SK-N-SH (cell line): ENCODE data around the gene NOP16. TPM values are rescaled to one million over a fixed set of nuclear protein-coding genes. Genes with fewer than 3 reads are reported as not detected.

ENCODE experiments used
- CTCF ChIA-PET: fragments of 300-600, 350-600 bp; formaldehyde crosslinking; extraction: SDS; loops from one replicate; lab custom pipeline; 2021; lab: Yijun Ruan, JAX
- POLR2A ChIA-PET: fragments of 350-600 bp; sonication (Branson Sonifier 250); formaldehyde crosslinking; extraction: SDS; loops from one replicate; lab custom pipeline; 2020; ENCODE audit warnings: antibody characterized with exemption, inconsistent platforms; lab: Yijun Ruan, JAX
- DNase-seq: peaks from one replicate; pipeline ENCODE4 v3.0.0; 2012
- H2AFZ ChIP-seq: fragments of 200-600 bp; sonication (generic); 2 replicates; pipeline ENCODE4 v1.8.1; 2016; ENCODE audit warnings: antibody characterized with exemption, mild to moderate bottlenecking, low read depth
- H3F3A ChIP-seq: fragments of 200-600 bp; sonication (generic); replicated peaks from 2 replicates; pipeline ENCODE3; 2016; ENCODE audit warnings: antibody characterized with exemption, mild to moderate bottlenecking; ENCODE audit not compliant: insufficient read depth
- H3K27ac ChIP-seq, 2 experiments: fragments of 200-500 bp in 1 of 2; fragments of 200-600 bp in 1 of 2; sonication (Bioruptor generic) in 1 of 2; sonication (generic), shearing (Covaris generic) in 1 of 2; 2 replicates each; pipeline versions ENCODE4 v1.5.1 to v1.6.1; 2014 to 2016; ENCODE audit warnings: low read depth in 2 of 2, inconsistent platforms in 1 of 2, low read length in 1 of 2, mild to moderate bottlenecking in 1 of 2, mixed read lengths in 1 of 2
- H3K27me3 ChIP-seq: fragments of 200-600 bp; sonication (generic), shearing (Covaris generic); 2 replicates; pipeline ENCODE4 v1.6.1; 2016; ENCODE audit warnings: mixed run types; ENCODE audit not compliant: insufficient read depth
- H3K36me3 ChIP-seq, 2 experiments: fragments of 200-500 bp in 1 of 2; fragments of 200-600 bp in 1 of 2; sonication (Bioruptor generic) in 1 of 2; sonication (generic) in 1 of 2; replicated peaks in 1 of 2; 2 replicates each; pipeline versions ENCODE3 to v1.5.1; 2014 to 2016; ENCODE audit warnings: low read length in 1 of 2, mild to moderate bottlenecking in 1 of 2; ENCODE audit not compliant: insufficient read depth in 2 of 2, control insufficient read depth in 1 of 2
- H3K4me1 ChIP-seq, 2 experiments: fragments of 200-500 bp in 1 of 2; fragments of 200-600 bp in 1 of 2; sonication (Bioruptor generic) in 1 of 2; sonication (generic), shearing (Covaris generic) in 1 of 2; 2 replicates each; pipeline versions ENCODE4 v1.5.1 to v1.6.1; 2014 to 2016; ENCODE audit warnings: low read depth in 1 of 2, low read length in 1 of 2, mixed run types in 1 of 2; ENCODE audit not compliant: insufficient read depth in 2 of 2, control insufficient read depth in 1 of 2
- H3K4me2 ChIP-seq: fragments of 200-600 bp; sonication (generic), shearing (Covaris generic); 2 replicates; pipeline ENCODE4 v1.6.1; 2017; ENCODE audit warnings: mixed run types
- H3K4me3 ChIP-seq, 2 experiments: fragments of 200-500 bp in 1 of 2; fragments of 200-600 bp in 1 of 2; sonication (Bioruptor generic) in 1 of 2; sonication (generic), shearing (Covaris generic) in 1 of 2; 2 replicates each; pipeline versions ENCODE4 v1.5.1 to v1.8.1; 2014 to 2016; ENCODE audit warnings: low read depth in 2 of 2, inconsistent platforms in 1 of 2, low read length in 1 of 2, mild to moderate bottlenecking in 1 of 2, mixed read lengths in 1 of 2, moderate library complexity in 1 of 2
- H3K79me2 ChIP-seq: fragments of 200-600 bp; sonication (generic); 2 replicates; pipeline ENCODE4 v1.8.1; 2017; ENCODE audit warnings: mild to moderate bottlenecking; ENCODE audit not compliant: insufficient read depth
- H3K9ac ChIP-seq: fragments of 200-600 bp; sonication (generic); 2 replicates; pipeline ENCODE4 v1.6.1; 2017; ENCODE audit warnings: mixed run types
- H3K9me2 ChIP-seq: fragments of 200-600 bp; sonication (generic); 2 replicates; pipeline ENCODE4 v1.6.1; 2017; ENCODE audit warnings: mixed run types
- H3K9me3 ChIP-seq: fragments of 200-600 bp; sonication (generic); 2 replicates; pipeline ENCODE4 v1.6.1; 2017; ENCODE audit warnings: mixed run types, mild to moderate bottlenecking, moderate library complexity
- H4K20me1 ChIP-seq: fragments of 200-600 bp; sonication (generic); 2 replicates; pipeline ENCODE4 v1.6.1; 2017; ENCODE audit warnings: mild to moderate bottlenecking, mixed run types; ENCODE audit not compliant: insufficient read depth
- CHD2 ChIP-seq: fragments of 150-350 bp; IDR thresholded peaks from 2 replicates; pipeline ENCODE4 v1.6.1; 2018; ENCODE audit warnings: low read length; ENCODE audit not compliant: partially characterized antibody
- CTCF ChIP-seq: fragments of 200-600 bp; sonication (generic); IDR thresholded peaks from 2 replicates; pipeline ENCODE4 v1.6.1; 2017; ENCODE audit warnings: antibody characterized with exemption, mild to moderate bottlenecking, moderate library complexity
- EZH2phosphoT487 ChIP-seq: fragments of 200-600 bp; sonication (generic); IDR thresholded peaks from 2 replicates; pipeline ENCODE4 v1.6.1; 2017; ENCODE audit warnings: low read depth, mixed run types, mild to moderate bottlenecking, antibody characterized with exemption, moderate library complexity, borderline replicate concordance
- GABPA ChIP-seq: IDR thresholded peaks from 2 replicates; pipeline ENCODE4 v1.4.0; 2012; ENCODE audit warnings: low read depth, mild to moderate bottlenecking
- JUND ChIP-seq: IDR thresholded peaks from 2 replicates; pipeline ENCODE4 v1.4.0; 2012
- MEF2A ChIP-seq: IDR thresholded peaks from 2 replicates; pipeline ENCODE4 v1.4.0; 2012; ENCODE audit warnings: low read depth, borderline replicate concordance
- PBX3 ChIP-seq: IDR thresholded peaks from 2 replicates; pipeline ENCODE4; 2012
- RAD21 ChIP-seq: IDR thresholded peaks from 2 replicates; pipeline ENCODE4 v1.6.1; 2012; ENCODE audit warnings: mild to moderate bottlenecking, low read length
- REST ChIP-seq: IDR thresholded peaks from 2 replicates; pipeline ENCODE4 v1.6.1; 2012; ENCODE audit warnings: mild to moderate bottlenecking, low read depth, low read length, moderate library complexity
- TAF1 ChIP-seq: IDR thresholded peaks from 2 replicates; pipeline ENCODE4 v1.6.1; 2012; ENCODE audit warnings: low read depth, mild to moderate bottlenecking, low read length, moderate library complexity, borderline replicate concordance
- TEAD4 ChIP-seq: IDR thresholded peaks from 2 replicates; pipeline ENCODE4 v1.4.0; 2012; ENCODE audit warnings: mild to moderate bottlenecking, borderline replicate concordance; ENCODE audit not compliant: insufficient read depth
- YY1 ChIP-seq: IDR thresholded peaks from 2 replicates; pipeline ENCODE4 v1.4.0; 2012; ENCODE audit warnings: low read depth, mild to moderate bottlenecking
- WGBS: methylation state at CpG from one replicate; pipeline ENCODE4 v1.1.6; 2017; ENCODE audit warnings: low lambda C conversion rate; 5-methylcytosine and 5-hydroxymethylcytosine counted together
- polyA plus RNA-seq, 3 experiments: library from polyadenylated mRNA; depleted of rRNA; stranded (reverse); fragments of >200 nt; gene quantifications; 2 replicates each; pipeline ENCODE4 v1.2.3, GENCODE V29; 2012

NOP16 gene
- polyA plus RNA-seq, 1 of the 3 experiments (the other 2 are of a cell fraction) = 158 TPM

- Histone ChIP-seq H3K27me3 (no peaks in the 10 kb centered on the region), H3K4me1 (peaks cover 0 to 9% of the 10 kb centered on the region in 2 experiments; a peak in 2 of 4 replicates), H3K4me3 (no peak overlapping the region), H3F3A (peaks cover 6% of the 10 kb centered on the region), H3K4me2 (no peak overlapping the region), H4K20me1 (no peaks in the 10 kb centered on the region), H3K9ac (no peak overlapping the region), H3K36me3 (peaks cover 5 to 13% of the 10 kb centered on the region in 2 experiments), H3K79me2 (peaks cover 36% of the 10 kb centered on the region), H3K9me2 (no peaks in the 10 kb centered on the region), H3K9me3 (no peaks in the 10 kb centered on the region), H3K27ac (no peak overlapping the region), H2AFZ (no peak overlapping the region)
- CTCF ChIA-PET = interaction anchor here (1.5 kb wide), 1 partner anchor 30 kb away, joined by 3 read pairs; the partner anchor contains the start of gene KIAA1191
- TF ChIP-seq REST (no peak), CHD2 (no peak), YY1 (no peak), EZH2phosphoT487 (no peak), GABPA (no peak), RAD21 (no peak), JUND (no peak), PBX3 (no peak), TAF1 (no peak), CTCF (no peak), TEAD4 (no peak), MEF2A (no peak)
- DNase-seq = no peak
- 99% methylated on average over 4 of the region's 4 CpGs for WGBS
- POLR2A ChIA-PET = interaction anchor here (1.5 kb wide), 1 partner anchor 14 kb away, joined by 6 read pairs; no protein-coding TSS in a partner anchor
Observed at GRCh38 chr5:176391479-176391878, 3.1 kb upstream of the NOP16 start.
